GM12801 (cell line): Measurements from ENCODE around the gene YIPF2.

Experiments used
- CTCF ChIP-seq: IDR thresholded peaks from one replicate; pipeline ENCODE4 v1.5.1; 2011; ENCODE audit warnings: control low read depth; ENCODE audit not compliant: insufficient read length; ENCODE audit errors: extremely low read depth

The YIPF2 gene

GRCh38 chr19:10895363-10895762, 33.1 kb downstream of the YIPF2 start:
- TF ChIP-seq CTCF = no peak

GRCh38 chr19:10894911-10895213, 33.6 kb downstream of the YIPF2 start:
- no peak for TF ChIP-seq CTCF

- no peak for TF ChIP-seq CTCF
These were observed 36.2 kb downstream of the YIPF2 start for GRCh38 chr19:10892256-10892655.

- TF ChIP-seq CTCF = no peak
These were observed 36.9 kb downstream of the YIPF2 start for GRCh38 chr19:10891405-10892086.

GRCh38 chr19:10889880-10890279, 38.6 kb downstream of the YIPF2 start:
- TF ChIP-seq CTCF = no peak

GRCh38 chr19:10888421-10888866, 40.0 kb downstream of the YIPF2 start:
- TF ChIP-seq CTCF = no peak

- TF ChIP-seq CTCF = no peak
These were observed 40.6 kb downstream of the YIPF2 start for GRCh38 chr19:10887616-10888367.
